Ovary (tissue), 9 donors: Measurements from ENCODE around the gene UBR3. TPM values are rescaled to one million over a fixed set of nuclear protein-coding genes. Genes with fewer than 3 reads are reported as not detected.

ENCODE experiments used
- DNase-seq, 5 donors: peaks; one replicate each; pipeline ENCODE4 v3.0.0-alpha.2; 2019 to 2020
- H3K27ac ChIP-seq, 2 donors: fragments of 200-600 bp; one replicate each; pipeline versions ENCODE4 v1.5.1 to v1.8.0; 2019 to 2022
- H3K27me3 ChIP-seq: fragments of 200-600 bp; one replicate; pipeline ENCODE4 v1.8.0; 2022
- H3K36me3 ChIP-seq: fragments of 200-600 bp; sonication (generic); one replicate; pipeline ENCODE4 v1.5.1; 2019
- H3K4me1 ChIP-seq: one replicate; pipeline ENCODE4 v1.8.1; 2013; ENCODE audit warnings: mild to moderate bottlenecking, moderate library complexity; ENCODE audit not compliant: insufficient read depth
- H3K4me3 ChIP-seq: fragments of 200-600 bp; sonication (generic); one replicate; pipeline ENCODE4 v1.5.1; 2017
- H3K9me3 ChIP-seq, 2 donors: fragments of 200-600 bp in 1 of 2; sonication (generic) in 1 of 2; one replicate each; pipeline versions ENCODE4 v1.5.1 to v1.8.1; 2013 to 2019; ENCODE audit warnings: mild to moderate bottlenecking in 1 of 2, moderate library complexity in 1 of 2
- EP300 ChIP-seq: sonication (generic); formaldehyde crosslinking; IDR thresholded peaks from one replicate; pipeline ENCODE4 v1.6.1; 2017; ENCODE audit warnings: antibody characterized with exemption
- POLR2A ChIP-seq: fragments of 450-650 bp; IDR thresholded peaks from one replicate; pipeline ENCODE4 v1.6.1; 2017; ENCODE audit warnings: antibody characterized with exemption, mild to moderate bottlenecking, moderate library complexity
- WGBS, 3 donors: extraction: QIAGEN DNeasy Blood & Tissue Kit in 1 of 3; methylation state at CpG; one replicate each; pipeline versions ENCODE4 v1.1.5 to v1.1.7; 2013 to 2017; 5-methylcytosine and 5-hydroxymethylcytosine counted together
- intact Hi-C, 4 donors: fragments of 100-400 bp; cut with DNase I; formaldehyde crosslinking; loops; one replicate each; pipeline versions ENCODE4 v1.11.0 to v1.15.1; 2022 to 2023
- polyA plus RNA-seq, 2 donors: library from polyadenylated mRNA; stranded (reverse); fragments of 200-250 nt in 1 of 2; fragments of 350-450 nt in 1 of 2; fragmentation: Illumina TruSeq in 1 of 2; extraction: RNeasy Lipid Tissue Mini Kit (QIAGEN cat#74804) in 1 of 2; gene quantifications; one replicate each; pipeline ENCODE4 v1.2.3, GENCODE V29; 2013 to 2014
- total RNA-seq, 7 donors: library from RNA; depleted of rRNA in 2 of 7; stranded (reverse); fragments of >200 nt in 2 of 7; fragmentation: NEBNext Ultra II Directional in 3 of 7; extraction: Animal tissue kit (Norgen Biotek cat#: 25700) in 3 of 7; gene quantifications; one replicate each; pipeline versions ENCODE4 v1.1.0 to v1.2.4, GENCODE V29; 2016 to 2023
- TF ChIP-seq, protein P1 (sequence below), 3 donors: fragments of 450-650 bp in 2 of 3; fragments of 200-600 bp in 1 of 3; IDR thresholded peaks; one replicate each; pipeline versions ENCODE4 v1.5.1 to v1.8.0; 2016 to 2022; ENCODE audit warnings: antibody characterized with exemption in 3 of 3, mild to moderate bottlenecking in 1 of 3
- donor health status: DM: no; HTN: no; CAD: no; lungs with moderate emphysema.
- donor health status: DM: no; HTN: no; CAD: no.
- donor health status: Bipolar disorder and iron deficiency.
- donor health status: DM: yes; HTN: yes; CAD: no.
- donor health status: DM: no; HTN: no; CAD: no.
- donor health status: DM: yes; HTN: yes; CAD: no.

The UBR3 gene
- total and polyA plus RNA-seq, 9 donors: 13.6 to 63.4 (median 45.1) TPM

DNA sequence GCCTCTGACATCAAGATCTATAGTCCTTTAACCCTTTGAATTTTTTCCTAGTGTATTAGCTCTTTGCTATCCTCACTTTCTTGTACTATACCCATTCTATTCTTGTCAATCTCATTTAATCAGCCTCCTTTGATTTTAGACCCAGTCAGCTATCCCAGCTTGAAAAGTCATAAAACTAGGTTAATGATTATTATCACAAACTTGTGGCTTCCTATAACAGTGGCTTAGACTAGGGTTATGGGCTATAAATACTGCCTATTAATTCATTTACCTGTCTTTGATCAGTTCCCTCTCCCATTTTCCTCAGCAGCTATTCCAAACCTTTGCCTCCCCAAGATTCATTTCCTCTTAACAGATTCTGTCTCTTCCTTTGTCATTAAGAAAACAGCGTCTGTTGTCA is 174.8 kb downstream of the UBR3 start:
- H3K27me3 ChIP-seq: no peaks in the 10 kb centered on the region
- 91 to 95% (median 95%) methylated on average over 1 of the region's 1 CpG for WGBS, 3 donors
- no peaks in the 10 kb centered on the region for H3K4me1 ChIP-seq
- TF ChIP-seq POLR2A (no peak), EP300 (no peak)
- TF ChIP-seq, protein P1, sequence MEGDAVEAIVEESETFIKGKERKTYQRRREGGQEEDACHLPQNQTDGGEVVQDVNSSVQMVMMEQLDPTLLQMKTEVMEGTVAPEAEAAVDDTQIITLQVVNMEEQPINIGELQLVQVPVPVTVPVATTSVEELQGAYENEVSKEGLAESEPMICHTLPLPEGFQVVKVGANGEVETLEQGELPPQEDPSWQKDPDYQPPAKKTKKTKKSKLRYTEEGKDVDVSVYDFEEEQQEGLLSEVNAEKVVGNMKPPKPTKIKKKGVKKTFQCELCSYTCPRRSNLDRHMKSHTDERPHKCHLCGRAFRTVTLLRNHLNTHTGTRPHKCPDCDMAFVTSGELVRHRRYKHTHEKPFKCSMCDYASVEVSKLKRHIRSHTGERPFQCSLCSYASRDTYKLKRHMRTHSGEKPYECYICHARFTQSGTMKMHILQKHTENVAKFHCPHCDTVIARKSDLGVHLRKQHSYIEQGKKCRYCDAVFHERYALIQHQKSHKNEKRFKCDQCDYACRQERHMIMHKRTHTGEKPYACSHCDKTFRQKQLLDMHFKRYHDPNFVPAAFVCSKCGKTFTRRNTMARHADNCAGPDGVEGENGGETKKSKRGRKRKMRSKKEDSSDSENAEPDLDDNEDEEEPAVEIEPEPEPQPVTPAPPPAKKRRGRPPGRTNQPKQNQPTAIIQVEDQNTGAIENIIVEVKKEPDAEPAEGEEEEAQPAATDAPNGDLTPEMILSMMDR (IDR thresholded peaks at IDR 0.05): no peak
- no peak overlapping the region for H3K4me3 ChIP-seq
- intact Hi-C loops: no loop called here
- no peaks in the 10 kb centered on the region for H3K36me3 ChIP-seq
- H3K27ac ChIP-seq: no peak overlapping the region
- H3K9me3 ChIP-seq: peaks cover 0 to 7% of the 10 kb centered on the region in 2 donors
- no peak for DNase-seq

DNA sequence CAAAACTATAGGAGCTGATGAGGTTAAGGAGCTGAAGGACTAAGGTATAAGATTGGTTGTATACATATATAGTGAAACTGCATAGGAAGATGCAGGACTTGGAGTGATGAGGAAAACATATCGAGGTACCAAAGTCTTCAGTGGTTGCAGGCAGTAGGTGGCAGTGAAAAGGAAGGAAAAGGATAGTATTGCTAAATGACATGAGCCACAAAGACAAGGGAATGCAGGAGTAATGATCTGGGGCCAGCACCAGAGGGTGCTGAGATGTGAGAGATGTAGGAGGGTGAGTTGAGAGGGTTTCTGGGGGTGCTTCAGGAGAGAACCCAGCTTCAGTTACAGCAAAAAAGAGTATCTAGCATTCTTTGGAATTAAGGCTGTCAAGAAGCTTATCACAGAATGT is 178.4 kb downstream of the UBR3 start:
- no peaks in the 10 kb centered on the region for H3K27me3 ChIP-seq
- intact Hi-C loops: no loop called here
- H3K9me3 ChIP-seq: no peaks in the 10 kb centered on the region
- no peak overlapping the region for H3K27ac ChIP-seq
- no peaks in the 10 kb centered on the region for H3K4me1 ChIP-seq
- H3K36me3 ChIP-seq: no peaks in the 10 kb centered on the region
- 80 to 84% (median 82%) methylated on average over 1 of the region's 1 CpG for WGBS, 3 donors
- DNase-seq: no peak
- no peak overlapping the region for H3K4me3 ChIP-seq
- TF ChIP-seq POLR2A (no peak), EP300 (no peak)
- TF ChIP-seq, protein P1 (IDR thresholded peaks at IDR 0.05): no peak

DNA sequence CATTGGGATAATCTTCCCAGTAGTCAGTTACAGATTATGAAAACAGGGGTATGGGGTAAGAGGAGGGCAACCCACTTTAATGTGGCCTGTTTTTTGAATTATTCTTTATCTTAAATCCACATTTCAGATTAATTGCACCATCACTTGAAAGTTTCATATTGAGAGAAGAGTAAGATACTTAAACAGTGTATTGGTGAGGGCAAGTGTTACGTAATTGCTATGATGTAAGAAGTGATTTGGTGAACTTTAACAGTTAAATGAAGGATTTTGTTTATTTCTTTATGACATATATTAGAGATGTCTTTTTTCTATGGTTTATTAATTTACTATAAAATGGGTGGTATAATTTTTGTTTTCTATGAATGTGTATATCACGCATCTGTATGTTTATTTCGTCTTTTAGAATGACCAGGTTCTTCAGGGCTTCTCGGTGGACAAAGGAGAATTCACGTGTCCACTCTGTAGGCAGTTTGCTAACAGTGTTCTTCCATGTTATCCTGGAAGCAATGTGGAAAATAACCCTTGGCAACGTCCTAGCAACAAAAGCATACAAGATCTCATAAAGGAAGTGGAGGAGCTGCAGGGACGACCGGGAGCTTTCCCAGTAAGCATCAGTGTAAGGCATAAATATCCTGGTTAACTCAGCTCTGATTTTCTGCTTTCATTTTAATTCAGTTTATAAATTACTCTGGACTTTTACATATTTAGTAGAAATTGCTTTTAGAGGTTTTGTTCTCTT is 179.5 kb downstream of the UBR3 start:
- no peak for TF ChIP-seq POLR2A
- TF ChIP-seq, protein P1 (IDR thresholded peaks at IDR 0.05): no peak
- TF ChIP-seq EP300: no peak
- H3K9me3 ChIP-seq: no peaks in the 10 kb centered on the region
- no peak overlapping the region for H3K27ac ChIP-seq
- H3K4me1 ChIP-seq: no peaks in the 10 kb centered on the region
- no peaks in the 10 kb centered on the region for H3K27me3 ChIP-seq
- H3K4me3 ChIP-seq: no peak overlapping the region
- no peak for DNase-seq
- no peaks in the 10 kb centered on the region for H3K36me3 ChIP-seq
- intact Hi-C loops: no loop called here
- WGBS, 3 donors: 67 to 72% (median 69%) methylated on average over 8 of the region's 8 CpGs

DNA sequence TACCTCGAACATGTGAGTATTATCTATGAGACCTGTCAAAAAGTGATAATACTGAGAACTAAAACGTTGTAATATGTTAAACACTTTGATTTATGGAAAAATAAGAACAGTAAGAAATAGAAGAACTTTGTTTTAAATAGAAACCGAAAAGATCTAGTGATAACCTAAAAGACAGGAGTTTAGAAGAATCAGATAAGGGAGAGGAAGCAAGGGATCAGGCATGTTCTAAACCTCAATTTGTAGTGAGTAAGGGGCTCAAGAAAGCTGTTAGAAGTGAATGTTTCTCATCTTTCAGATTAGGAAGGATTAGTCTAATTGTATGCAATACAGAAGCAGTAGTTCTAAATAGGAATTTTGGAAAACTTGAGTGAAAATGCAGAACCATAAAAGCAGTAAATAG is 182.0 kb downstream of the UBR3 start:
- DNase-seq: no peak
- Histone ChIP-seq H3K4me1 (no peaks in the 10 kb centered on the region), H3K27me3 (no peaks in the 10 kb centered on the region), H3K9me3 (no peaks in the 10 kb centered on the region), H3K27ac (no peak overlapping the region), H3K4me3 (no peak overlapping the region), H3K36me3 (no peaks in the 10 kb centered on the region)
- 49 to 56% (median 50%) methylated on average over 3 of the region's 3 CpGs for WGBS, 3 donors
- intact Hi-C loops: no loop called here
- no peak for TF ChIP-seq EP300
- no peak for TF ChIP-seq POLR2A
- TF ChIP-seq, protein P1 (IDR thresholded peaks at IDR 0.05): no peak
